ENCODE measurements around the gene KCNB1. TPM values are rescaled to one million over a fixed set of nuclear protein-coding genes. Genes with fewer than 3 reads are reported as not detected.

The KCNB1 gene
- total and polyA plus RNA-seq, 2 donors (not counting 1 experiment from before 2014, with no cell fraction given): under 0.01 to 0.07 TPM

GRCh38 chr20:49452011-49452482 is 30.4 kb downstream of the KCNB1 start:
- no peak overlapping the region for H2AFZ ChIP-seq (ENCODE audit: low read length)
- H3K79me2 ChIP-seq (ENCODE audit: control insufficient read depth, insufficient read depth, low read length): no peaks in the 10 kb centered on the region
- H3K27ac ChIP-seq (ENCODE audit: insufficient read depth, low read length): no peak overlapping the region
- no peak overlapping the region for H3K4me2 ChIP-seq (ENCODE audit: extremely low read depth, insufficient read depth, low read length)
- TF ChIP-seq EZH2 (IDR thresholded peaks at IDR 0.05; ENCODE audit: low read length, missing control alignments) (no peak), CTCF (conservative IDR thresholded peaks at IDR 0.05 in 1 of 2, IDR thresholded peaks at IDR 0.05 in 1 of 2; ENCODE audit: low read depth in 1 of 2, low read length in 2 of 2) (no peak)
- peaks cover 5% of the 10 kb centered on the region for H3K27me3 ChIP-seq (ENCODE audit: control insufficient read depth, insufficient read depth, low read length)
- H3K4me3 ChIP-seq (replicated peaks in 1 of 4; ENCODE audit: control extremely low read depth in 1 of 4, insufficient read depth in 1 of 4, low read depth in 3 of 4, low read length in 4 of 4): no peak overlapping the region
- H3K9me3 ChIP-seq (ENCODE audit: control insufficient read depth, insufficient read depth, low read depth, low read length): no peaks in the 10 kb centered on the region
- H3K36me3 ChIP-seq (ENCODE audit: control insufficient read depth, insufficient read depth, low read length): no peaks in the 10 kb centered on the region
- peak in 1 of 2 donors; percentile 12 for DNase-seq (ENCODE audit: low read depth in 2 of 2)
- H3K4me1 ChIP-seq (ENCODE audit: control insufficient read depth, extremely low read depth, insufficient read depth, low read length): no peaks in the 10 kb centered on the region
- no peaks in the 10 kb centered on the region for H4K20me1 ChIP-seq (ENCODE audit: control insufficient read depth, extremely low read depth, insufficient read depth, low read length)
- no peak overlapping the region for H3K9ac ChIP-seq (ENCODE audit: insufficient read depth, low read length)

GRCh38 chr20:49450281-49450721 is 32.2 kb downstream of the KCNB1 start:
- peak in 1 of 2 donors; percentile 30 for DNase-seq (ENCODE audit: low read depth in 2 of 2)
- Histone ChIP-seq H3K9ac (ENCODE audit: insufficient read depth, low read length) (no peak overlapping the region), H4K20me1 (ENCODE audit: control insufficient read depth, extremely low read depth, insufficient read depth, low read length) (no peaks in the 10 kb centered on the region), H3K79me2 (ENCODE audit: control insufficient read depth, insufficient read depth, low read length) (no peaks in the 10 kb centered on the region), H3K9me3 (ENCODE audit: control insufficient read depth, insufficient read depth, low read depth, low read length) (no peaks in the 10 kb centered on the region), H3K27me3 (ENCODE audit: control insufficient read depth, insufficient read depth, low read length) (peaks cover 8% of the 10 kb centered on the region), H3K27ac (ENCODE audit: insufficient read depth, low read length) (no peak overlapping the region), H3K36me3 (ENCODE audit: control insufficient read depth, insufficient read depth, low read length) (no peaks in the 10 kb centered on the region), H3K4me3 (replicated peaks in 1 of 4; ENCODE audit: control extremely low read depth in 1 of 4, insufficient read depth in 1 of 4, low read depth in 3 of 4, low read length in 4 of 4) (no peak overlapping the region), H3K4me1 (ENCODE audit: control insufficient read depth, extremely low read depth, insufficient read depth, low read length) (no peaks in the 10 kb centered on the region), H3K4me2 (ENCODE audit: extremely low read depth, insufficient read depth, low read length) (no peak overlapping the region), H2AFZ (ENCODE audit: low read length) (no peak overlapping the region)
- TF ChIP-seq EZH2 (IDR thresholded peaks at IDR 0.05; ENCODE audit: low read length, missing control alignments) (no peak), CTCF (conservative IDR thresholded peaks at IDR 0.05 in 1 of 2, IDR thresholded peaks at IDR 0.05 in 1 of 2; ENCODE audit: low read depth in 1 of 2, low read length in 2 of 2) (no peak)

- H3K27me3 ChIP-seq (ENCODE audit: control insufficient read depth, insufficient read depth, low read length): peaks cover 16% of the 10 kb centered on the region
- no peaks in the 10 kb centered on the region for H3K79me2 ChIP-seq (ENCODE audit: control insufficient read depth, insufficient read depth, low read length)
- no peak for DNase-seq (ENCODE audit: low read depth in 2 of 2)
Observed at GRCh38 chr20:49448917-49449316, 33.6 kb downstream of the KCNB1 start.

More at GRCh38 chr20:49448917-49449316, 33.6 kb downstream of the KCNB1 start:
- Histone ChIP-seq H3K4me2 (ENCODE audit: extremely low read depth, insufficient read depth, low read length) (no peak overlapping the region), H2AFZ (ENCODE audit: low read length) (no peak overlapping the region), H3K27ac (ENCODE audit: insufficient read depth, low read length) (no peak overlapping the region), H3K4me3 (replicated peaks in 1 of 4; ENCODE audit: control extremely low read depth in 1 of 4, insufficient read depth in 1 of 4, low read depth in 3 of 4, low read length in 4 of 4) (no peak overlapping the region), H3K9ac (ENCODE audit: insufficient read depth, low read length) (no peak overlapping the region), H3K9me3 (ENCODE audit: control insufficient read depth, insufficient read depth, low read depth, low read length) (no peaks in the 10 kb centered on the region), H3K36me3 (ENCODE audit: control insufficient read depth, insufficient read depth, low read length) (no peaks in the 10 kb centered on the region), H4K20me1 (ENCODE audit: control insufficient read depth, extremely low read depth, insufficient read depth, low read length) (no peaks in the 10 kb centered on the region), H3K4me1 (ENCODE audit: control insufficient read depth, extremely low read depth, insufficient read depth, low read length) (no peaks in the 10 kb centered on the region)
- TF ChIP-seq EZH2 (IDR thresholded peaks at IDR 0.05; ENCODE audit: low read length, missing control alignments) (no peak), CTCF (conservative IDR thresholded peaks at IDR 0.05 in 1 of 2, IDR thresholded peaks at IDR 0.05 in 1 of 2; ENCODE audit: low read depth in 1 of 2, low read length in 2 of 2) (no peak)

All from fibroblast of lung (primary cell).